Posterior cingulate gyrus (tissue), 11 donors: ENCODE measurements around the gene DNAI7.

Source experiments
- DNase-seq, 10 donors: peaks; one replicate each; pipeline versions ENCODE4 v3.0.0 to v3.0.0-alpha.2; 2020 to 2021; ENCODE audit warnings: mixed read lengths in 3 of 10
- intact Hi-C: fragments of 100-400 bp; cut with DNase I; formaldehyde crosslinking; loops from one replicate; pipeline ENCODE4 v1.15.1; 2023

The DNAI7 gene

GRCh38 chr12:25195056-25195971, at the start of gene DNAI7, which contains the start of gene ETFRF1:
TSS of gene DNAI7 (minus strand) at chr12:25195160. CDS start at chr12:25195078, 82 bp downstream.
TSS of gene ETFRF1 (plus strand) at chr12:25195237. CDS start at chr12:25203957, 8,720 bp downstream.
- peak; percentile 88 to 99 (median 94) for DNase-seq
- intact Hi-C loops = loop anchor here (5.0 kb wide), 1 partner anchor 57 kb away; the partner anchor contains the start of gene KRAS

- no peak for DNase-seq
- intact Hi-C loops = no loop called here
These were observed 48.7 kb upstream of the DNAI7 start for GRCh38 chr12:25243680-25243990.

- intact Hi-C loops = no loop called here
- DNase-seq = no peak
These were observed 48.2 kb upstream of the DNAI7 start for GRCh38 chr12:25242981-25243679.

- DNase-seq = no peak
- intact Hi-C loops = no loop called here
These were observed 46.4 kb upstream of the DNAI7 start for GRCh38 chr12:25241167-25242020.

- DNase-seq = no peak
- intact Hi-C loops = no loop called here
These were observed 41.7 kb upstream of the DNAI7 start for GRCh38 chr12:25236626-25237025.

- intact Hi-C loops = no loop called here
- DNase-seq = no peak
These were observed 41.2 kb upstream of the DNAI7 start for GRCh38 chr12:25236190-25236589.

GRCh38 chr12:25213338-25213737, 18.4 kb upstream of the DNAI7 start:
- intact Hi-C loops = no loop called here
- no peak for DNase-seq

GRCh38 chr12:25208554-25208953, 13.6 kb upstream of the DNAI7 start:
- DNase-seq = no peak
- intact Hi-C loops = no loop called here

- intact Hi-C loops = no loop called here
- no peak for DNase-seq
These were observed 12.9 kb upstream of the DNAI7 start for GRCh38 chr12:25207846-25208245.

- intact Hi-C loops = no loop called here
- DNase-seq = no peak
These were observed 12.5 kb upstream of the DNAI7 start for GRCh38 chr12:25207411-25207810.

- intact Hi-C loops = no loop called here
- peak in 1 of 10 donors; percentile 19 for DNase-seq
These were observed 7.2 kb upstream of the DNAI7 start for GRCh38 chr12:25202137-25202536.

GRCh38 chr12:25200703-25201102, 5.7 kb upstream of the DNAI7 start:
- no peak for DNase-seq
- intact Hi-C loops = no loop called here

- no peak for DNase-seq
- intact Hi-C loops = loop anchor here (5.0 kb wide), 1 partner anchor 55 kb away; the partner anchor contains the start of gene KRAS
These were observed 2.6 kb upstream of the DNAI7 start for GRCh38 chr12:25197608-25198007.

- intact Hi-C loops = loop anchor here (5.0 kb wide), 1 partner anchor 58 kb away; the partner anchor contains the start of gene KRAS
- DNase-seq = no peak
These were observed 271 bp downstream of the DNAI7 start for GRCh38 chr12:25194722-25195055.

GRCh38 chr12:25194214-25194613, 746 bp downstream of the DNAI7 start:
- no peak for DNase-seq
- intact Hi-C loops = no loop called here

GRCh38 chr12:25190793-25191192, 4.2 kb downstream of the DNAI7 start:
- no peak for DNase-seq
- intact Hi-C loops = no loop called here

- intact Hi-C loops = no loop called here
- no peak for DNase-seq
These were observed 5.3 kb downstream of the DNAI7 start for GRCh38 chr12:25189656-25190055.

- intact Hi-C loops = no loop called here
- no peak for DNase-seq
These were observed 7.2 kb downstream of the DNAI7 start for GRCh38 chr12:25187781-25188180.

- intact Hi-C loops = no loop called here
- DNase-seq = no peak
These were observed 8.1 kb downstream of the DNAI7 start for GRCh38 chr12:25186788-25187402.

- intact Hi-C loops = no loop called here
- no peak for DNase-seq
These were observed 8.7 kb downstream of the DNAI7 start for GRCh38 chr12:25186038-25186787.
